Hematopoietic multipotent progenitor cell treated with erythropoietin and hydrocortisone succinate and interleukin-3 and kit ligand, for 4 days (in vitro differentiated cells): Measurements from ENCODE around the gene NDUFA9.

Experiments used
- DNase-seq: peaks from one replicate; pipeline ENCODE4 v3.0.0-alpha.2; 2015

NDUFA9 gene

GRCh38 chr12:4648501-4649357, at the start of gene NDUFA9, which contains the start of gene AKAP3:
TSS of gene NDUFA9 (plus strand) at chr12:4649114. CDS start at chr12:4649127, 13 bp downstream.
TSS of gene AKAP3 (minus strand) at chr12:4649051. CDS start at chr12:4638196, 10,855 bp downstream.
- DNase-seq = peak; percentile 93

GRCh38 chr12:4603421-4603820, 45.5 kb upstream of the NDUFA9 start:
- no peak for DNase-seq

GRCh38 chr12:4603946-4604345, 45.0 kb upstream of the NDUFA9 start:
- no peak for DNase-seq

GRCh38 chr12:4604684-4605193, 44.2 kb upstream of the NDUFA9 start:
- peak; percentile 96 for DNase-seq

- no peak for DNase-seq
Observed at GRCh38 chr12:4607056-4607455, 41.9 kb upstream of the NDUFA9 start.

- no peak for DNase-seq
Observed at GRCh38 chr12:4609071-4609470, 39.8 kb upstream of the NDUFA9 start.

GRCh38 chr12:4610481-4610880, 38.4 kb upstream of the NDUFA9 start:
- no peak for DNase-seq

GRCh38 chr12:4615667-4616066, 33.2 kb upstream of the NDUFA9 start:
- DNase-seq = no peak

GRCh38 chr12:4621511-4621910, 27.4 kb upstream of the NDUFA9 start:
- DNase-seq = no peak

GRCh38 chr12:4626543-4626942, 22.4 kb upstream of the NDUFA9 start:
- no peak for DNase-seq

- DNase-seq = no peak
Observed at GRCh38 chr12:4628406-4628805, 20.5 kb upstream of the NDUFA9 start.

- DNase-seq = no peak
Observed at GRCh38 chr12:4630262-4630661, 18.7 kb upstream of the NDUFA9 start.

- DNase-seq = no peak
Observed at GRCh38 chr12:4643747-4644146, 5.2 kb upstream of the NDUFA9 start.

- DNase-seq = no peak
Observed at GRCh38 chr12:4645023-4645422, 3.9 kb upstream of the NDUFA9 start.

- DNase-seq = peak; percentile 66
Observed at GRCh38 chr12:4648104-4648500, 812 bp upstream of the NDUFA9 start.

GRCh38 chr12:4649358-4649661, 396 bp downstream of the NDUFA9 start:
- DNase-seq = no peak

GRCh38 chr12:4653257-4653656, 4.3 kb downstream of the NDUFA9 start:
- DNase-seq = no peak

- no peak for DNase-seq
Observed at GRCh38 chr12:4653691-4654090, 4.8 kb downstream of the NDUFA9 start.

GRCh38 chr12:4663971-4664505, 15.1 kb downstream of the NDUFA9 start:
- DNase-seq = peak; percentile 29

GRCh38 chr12:4665236-4665635, 16.3 kb downstream of the NDUFA9 start:
- DNase-seq = no peak

GRCh38 chr12:4679711-4680110, 30.8 kb downstream of the NDUFA9 start:
- DNase-seq = no peak

GRCh38 chr12:4681732-4682131, 32.8 kb downstream of the NDUFA9 start:
- DNase-seq = no peak

GRCh38 chr12:4685317-4685716, 36.4 kb downstream of the NDUFA9 start:
- no peak for DNase-seq

- DNase-seq = no peak
Observed at GRCh38 chr12:4690760-4691159, 41.8 kb downstream of the NDUFA9 start.
